Measurements from ENCODE around the gene UNC5C.
A peak's percentile ranks its signal among the peaks of the same experiment; 100 is the strongest.

- no peak for TF ChIP-seq RFX5 (IDR thresholded peaks at IDR 0.05; ENCODE audit: low read length)
- no peak for TF ChIP-seq CTCF (IDR thresholded peaks at IDR 0.05)
- TF ChIP-seq TAF1 (IDR thresholded peaks at IDR 0.05; ENCODE audit: borderline replicate concordance, low read depth, low read length): peak; percentile 24; the same call in 1 of the 2 replicates
- TF ChIP-seq SIN3A (IDR thresholded peaks at IDR 0.05; ENCODE audit: borderline replicate concordance, low read depth, low read length): no peak
- TF ChIP-seq CHD2 (IDR thresholded peaks at IDR 0.05; ENCODE audit: low read length, partially characterized antibody): no peak
- TF ChIP-seq MAX (IDR thresholded peaks at IDR 0.05; ENCODE audit: low read depth): no peak
- no peak for TF ChIP-seq FOXJ3 (CRISPR knock-in tag; IDR thresholded peaks at IDR 0.05)
- no peak for TF ChIP-seq ELF1 (IDR thresholded peaks at IDR 0.05)
- TF ChIP-seq TCF12 (IDR thresholded peaks at IDR 0.05): no peak
These were observed 1.7 kb downstream of the UNC5C start for GRCh38 chr4:95546866-95547714.
